ENCODE measurements around the gene DEF6.

DNA sequence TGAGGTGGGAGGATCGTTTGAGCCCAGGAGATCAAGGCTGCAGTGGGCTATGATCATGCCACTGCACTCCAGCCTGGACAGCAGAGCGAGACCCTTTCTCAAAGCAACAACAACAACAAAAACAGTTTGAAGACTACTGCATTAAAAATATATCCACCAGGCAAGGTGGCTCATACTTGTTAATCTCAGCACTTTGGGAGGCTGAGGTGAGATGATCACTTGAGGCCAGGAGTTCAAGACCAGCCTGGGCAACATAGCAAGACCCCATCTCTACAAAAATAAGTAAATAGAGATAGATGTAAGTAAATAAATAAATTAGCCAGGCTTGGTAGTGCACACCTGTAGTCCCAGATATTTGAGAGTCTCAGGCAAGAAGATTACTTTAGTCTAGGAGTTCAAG lies 25.6 kb upstream of the DEF6 start:
- TF ChIP-seq, protein P1, sequence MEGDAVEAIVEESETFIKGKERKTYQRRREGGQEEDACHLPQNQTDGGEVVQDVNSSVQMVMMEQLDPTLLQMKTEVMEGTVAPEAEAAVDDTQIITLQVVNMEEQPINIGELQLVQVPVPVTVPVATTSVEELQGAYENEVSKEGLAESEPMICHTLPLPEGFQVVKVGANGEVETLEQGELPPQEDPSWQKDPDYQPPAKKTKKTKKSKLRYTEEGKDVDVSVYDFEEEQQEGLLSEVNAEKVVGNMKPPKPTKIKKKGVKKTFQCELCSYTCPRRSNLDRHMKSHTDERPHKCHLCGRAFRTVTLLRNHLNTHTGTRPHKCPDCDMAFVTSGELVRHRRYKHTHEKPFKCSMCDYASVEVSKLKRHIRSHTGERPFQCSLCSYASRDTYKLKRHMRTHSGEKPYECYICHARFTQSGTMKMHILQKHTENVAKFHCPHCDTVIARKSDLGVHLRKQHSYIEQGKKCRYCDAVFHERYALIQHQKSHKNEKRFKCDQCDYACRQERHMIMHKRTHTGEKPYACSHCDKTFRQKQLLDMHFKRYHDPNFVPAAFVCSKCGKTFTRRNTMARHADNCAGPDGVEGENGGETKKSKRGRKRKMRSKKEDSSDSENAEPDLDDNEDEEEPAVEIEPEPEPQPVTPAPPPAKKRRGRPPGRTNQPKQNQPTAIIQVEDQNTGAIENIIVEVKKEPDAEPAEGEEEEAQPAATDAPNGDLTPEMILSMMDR (IDR thresholded peaks at IDR 0.05; ENCODE audit: low read depth, low read length, missing input control), result no peak
- no peak for TF ChIP-seq NR2F2 (IDR thresholded peaks at IDR 0.05)
- TF ChIP-seq, protein P2, sequence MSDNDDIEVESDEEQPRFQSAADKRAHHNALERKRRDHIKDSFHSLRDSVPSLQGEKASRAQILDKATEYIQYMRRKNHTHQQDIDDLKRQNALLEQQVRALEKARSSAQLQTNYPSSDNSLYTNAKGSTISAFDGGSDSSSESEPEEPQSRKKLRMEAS (IDR thresholded peaks at IDR 0.05), result no peak

Measured in liver (tissue), 3 donors.